ENCODE results near the gene UQCC2. TPM values are rescaled to one million over a fixed set of nuclear protein-coding genes. Genes with fewer than 3 reads are reported as not detected.

UQCC2 gene
- total and polyA plus RNA-seq, 2 of the 4 experiments (the other 2 are of a cell fraction) = 13.8 to 34.5 TPM

- peaks cover 17% of the 10 kb centered on the region for H3K4me1 ChIP-seq (ENCODE audit: control insufficient read depth, insufficient read depth, low read length)
- peak; percentile 64; the same call in 1 of the 2 replicates for TF ChIP-seq MAFK (IDR thresholded peaks at IDR 0.05; ENCODE audit: low read depth, low read length)
- no peak for TF ChIP-seq NFE2L2 (IDR thresholded peaks at IDR 0.05; ENCODE audit: low read depth, low read length)
Observed at GRCh38 chr6:33692078-33692759, 19.3 kb downstream of the UQCC2 start.

More at GRCh38 chr6:33692078-33692759, 19.3 kb downstream of the UQCC2 start:
- CTCF ChIA-PET = interaction anchor here (0.5 to 0.6 kb wide), 2 partner anchors 8 to 11 kb away, joined by 3 to 4 read pairs; no protein-coding TSS in a partner anchor
- no peak overlapping the region for H2AK9ac ChIP-seq (replicated peaks; ENCODE audit: low read depth, low read length, poor library complexity)
- peaks cover 25% of the 10 kb centered on the region for H3K9me1 ChIP-seq (ENCODE audit: insufficient read depth, low read length)
- no peak overlapping the region for H4K5ac ChIP-seq (ENCODE audit: low read depth, low read length)
- H3K18ac ChIP-seq (ENCODE audit: low read depth, low read length) = no peak overlapping the region
- no TSS peak for BruUV-seq (replicated peaks)
- dilution Hi-C loops (cut with HindIII; ENCODE audit: low sequenced_read_pairs, unreplicated experiment) (no loop called here), in situ Hi-C loops (cut with MboI; ENCODE audit: low sequenced_read_pairs) (no loop called here), intact Hi-C loops (cut with micrococcal nuclease) (no loop called here)
- H3K56ac ChIP-seq (ENCODE audit: extremely low read depth, insufficient read depth, low read length) = no peak overlapping the region
- H3K4me2 ChIP-seq (ENCODE audit: low read depth, low read length) = no peak overlapping the region
- no peak overlapping the region for H2BK15ac ChIP-seq (ENCODE audit: low read depth, low read length)
- no peaks in the 10 kb centered on the region for H3K27me3 ChIP-seq (ENCODE audit: control insufficient read depth, insufficient read depth, low read length)
- no peak overlapping the region for H3K4me3 ChIP-seq (ENCODE audit: insufficient read depth, low read depth, low read length)
- POLR2A ChIA-PET (ENCODE audit: unreplicated experiment) = no interaction called here
- 91% methylated on average over 5 of the region's 12 CpGs; no CpG with 5 or more reads in 1 of the 2 experiments for WGBS, 2 experiments (ENCODE audit: extremely low coverage in 2 of 2, insufficient read length in 1 of 2)
- H2BK20ac ChIP-seq (ENCODE audit: low read depth, low read length) = no peak overlapping the region
- DNase-seq = no peak
- H3K79me1 ChIP-seq (ENCODE audit: low read depth in 1 of 2, low read length in 2 of 2) = peaks cover 0 to 22% of the 10 kb centered on the region in 2 experiments; a peak in 2 of 4 replicates
- H3K9ac ChIP-seq (ENCODE audit: low read depth, low read length) = no peak overlapping the region
- no peak overlapping the region for H2AK5ac ChIP-seq (ENCODE audit: low read depth, low read length)
- no peak overlapping the region for H3K23ac ChIP-seq (ENCODE audit: low read depth, low read length)
- no peak for ATAC-seq (ENCODE audit: low read depth)
- H2BK5ac ChIP-seq (ENCODE audit: low read depth, low read length, poor library complexity, severe bottlenecking) = no peak overlapping the region
- no peaks in the 10 kb centered on the region for H3K9me3 ChIP-seq (ENCODE audit: control insufficient read depth, insufficient read depth, low read length)
- H3K14ac ChIP-seq (replicated peaks; ENCODE audit: low read depth, low read length) = no peak overlapping the region
- H3K27ac ChIP-seq (ENCODE audit: insufficient read depth, low read length) = no peak overlapping the region
- H2AFZ ChIP-seq (replicated peaks; ENCODE audit: low read length, poor library complexity) = peak overlapping the region; percentile 1
- H2BK120ac ChIP-seq (ENCODE audit: low read depth, low read length) = no peak overlapping the region
- H4K91ac ChIP-seq (ENCODE audit: insufficient read depth, low read depth, low read length) = no peak overlapping the region
- H4K20me1 ChIP-seq (ENCODE audit: insufficient read depth, low read length) = peaks cover 6% of the 10 kb centered on the region; the same call in 1 of the 2 replicates
- peaks cover 16% of the 10 kb centered on the region; the same call in 1 of the 2 replicates for H3K36me3 ChIP-seq (ENCODE audit: control insufficient read depth, insufficient read depth, low read length)
- H3K4ac ChIP-seq (ENCODE audit: low read depth, low read length) = no peak overlapping the region
- H4K8ac ChIP-seq (ENCODE audit: low read depth in 2 of 2, low read length in 2 of 2) = no peak overlapping the region

All from IMR-90 (cell line).